Thyroid gland (tissue), 4 donors: ENCODE data around the gene LINC01488. TPM values are rescaled to one million over a fixed set of nuclear protein-coding genes. Genes with fewer than 3 reads are reported as not detected.

Experiments
- DNase-seq, 2 donors: peaks; one replicate each; pipeline ENCODE4 v3.0.0-alpha.2; 2019
- H3K27ac ChIP-seq, 3 donors: fragments of 200-600 bp; sonication (generic); 1 replicate in 2 of 3; 2 replicates in 1 of 3; pipeline ENCODE4 v1.5.1; 2016 to 2019; ENCODE audit warnings: mild to moderate bottlenecking in 1 of 3, moderate library complexity in 1 of 3
- H3K27me3 ChIP-seq: fragments of 200-600 bp; sonication (generic); one replicate; pipeline ENCODE4 v1.5.1; 2019
- H3K36me3 ChIP-seq, 2 donors: fragments of 200-600 bp; sonication (generic); one replicate each; pipeline ENCODE4 v1.5.1; 2016 to 2019
- H3K4me1 ChIP-seq, 2 donors: fragments of 200-600 bp; sonication (generic); one replicate each; pipeline ENCODE4 v1.5.1; 2017 to 2019
- H3K4me3 ChIP-seq, 3 donors: fragments of 200-600 bp; sonication (generic); replicated peaks in 1 of 3; 1 replicate in 2 of 3; 2 replicates in 1 of 3; pipeline ENCODE4 v1.5.1; 2016; ENCODE audit warnings: mild to moderate bottlenecking in 1 of 3
- H3K9me3 ChIP-seq: fragments of 200-600 bp; sonication (generic); one replicate; pipeline ENCODE4 v1.5.1; 2017
- CTCF ChIP-seq, 6 experiments: fragments of 200-600 bp in 3 of 6; fragments of 450-650 bp in 3 of 6; sonication (generic) in 3 of 6; IDR thresholded peaks; one replicate each; pipeline ENCODE4 v1.5.1; 2016 to 2019; ENCODE audit warnings: antibody characterized with exemption in 6 of 6, mild to moderate bottlenecking in 2 of 6, inconsistent platforms in 1 of 6, moderate library complexity in 1 of 6
- POLR2A ChIP-seq, 2 donors: fragments of 450-650 bp; IDR thresholded peaks; one replicate each; pipeline ENCODE4 v1.6.1; 2017; ENCODE audit warnings: antibody characterized with exemption in 2 of 2, mild to moderate bottlenecking in 2 of 2, moderate library complexity in 1 of 2
- WGBS, 2 donors: methylation state at CpG; one replicate each; pipeline ENCODE4 v1.1.5; 2017; 5-methylcytosine and 5-hydroxymethylcytosine counted together
- intact Hi-C: fragments of 100-400 bp; cut with DNase I; formaldehyde crosslinking; loops from one replicate; pipeline ENCODE4 v1.15.1; 2023
- total RNA-seq, 4 donors: library from RNA; depleted of rRNA; stranded (reverse); fragments of >200 nt; gene quantifications; one replicate each; pipeline ENCODE4 v1.2.3, GENCODE V29; 2016

Gene LINC01488
- total RNA-seq, 4 donors from 2014 or later, result not detected

DNA sequence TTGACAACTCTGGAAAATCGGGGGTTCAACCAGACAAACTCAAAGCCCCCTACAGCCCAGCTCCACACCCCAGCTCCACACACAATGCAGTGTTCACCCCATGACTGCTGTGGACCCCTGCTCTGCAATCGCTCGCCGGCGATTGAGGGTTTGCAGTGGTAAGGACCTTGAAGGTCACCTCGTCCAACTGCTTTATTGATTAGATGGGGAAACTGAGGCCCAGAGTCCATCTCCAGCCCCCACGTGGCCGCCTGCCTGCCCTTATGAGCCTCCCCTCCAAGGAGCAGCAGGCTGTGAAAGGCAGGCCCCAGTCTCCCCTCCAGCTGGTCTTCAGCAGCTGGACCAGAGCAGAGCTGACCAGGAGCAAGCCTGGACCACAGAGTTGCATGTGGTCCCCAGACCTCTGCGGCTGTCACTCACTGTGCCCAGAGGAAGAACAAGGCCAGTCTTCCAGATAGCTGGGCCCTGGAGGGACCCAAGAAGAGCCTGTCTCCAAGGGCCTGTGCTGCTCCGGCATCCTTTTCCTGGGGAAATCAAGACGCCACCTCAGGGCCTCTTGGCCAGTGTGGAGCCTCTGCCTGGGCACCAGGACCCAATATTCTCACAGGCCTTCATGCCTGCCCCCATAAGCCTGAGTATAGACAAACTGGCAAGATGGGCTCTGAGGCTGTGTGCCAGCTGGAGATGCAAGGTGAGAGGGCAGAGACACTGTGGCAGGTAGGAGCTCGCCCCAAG, 8.8 kb upstream of the LINC01488 start:
- intact Hi-C loops, result no loop called here
- no peak overlapping the region for H3K27ac ChIP-seq
- no peak overlapping the region for H3K4me3 ChIP-seq
- H3K9me3 ChIP-seq, result no peaks in the 10 kb centered on the region
- H3K4me1 ChIP-seq, result no peaks in the 10 kb centered on the region
- H3K36me3 ChIP-seq, result no peaks in the 10 kb centered on the region
- no peaks in the 10 kb centered on the region for H3K27me3 ChIP-seq
- no peak for DNase-seq
- no peak for TF ChIP-seq POLR2A (IDR thresholded peaks at IDR 0.05)
- TF ChIP-seq CTCF (IDR thresholded peaks at IDR 0.05), result no peak
- WGBS, 2 donors, result 92 to 96% methylated on average over 8 to 9 of the region's 12 CpGs

- no peak for DNase-seq
- H3K36me3 ChIP-seq, result no peaks in the 10 kb centered on the region
- WGBS, 2 donors, result 96% methylated on average over 3 to 5 of the region's 5 CpGs
- TF ChIP-seq POLR2A (IDR thresholded peaks at IDR 0.05) (no peak), CTCF (IDR thresholded peaks at IDR 0.05) (no peak)
- H3K4me1 ChIP-seq, result no peaks in the 10 kb centered on the region
- intact Hi-C loops, result no loop called here
- no peaks in the 10 kb centered on the region for H3K9me3 ChIP-seq
- no peak overlapping the region for H3K4me3 ChIP-seq
- no peak overlapping the region for H3K27ac ChIP-seq
- no peaks in the 10 kb centered on the region for H3K27me3 ChIP-seq
Observed at GRCh38 chr11:69473276-69473845, 8.1 kb upstream of the LINC01488 start.

GRCh38 chr11:69474736-69475135, 6.7 kb upstream of the LINC01488 start:
- WGBS, 2 donors, result 93 to 96% methylated on average over 9 of the region's 9 CpGs
- no peak overlapping the region for H3K4me3 ChIP-seq
- TF ChIP-seq CTCF (IDR thresholded peaks at IDR 0.05), result no peak
- TF ChIP-seq POLR2A (IDR thresholded peaks at IDR 0.05), result no peak

GRCh38 chr11:69475141-69475865, 6.2 kb upstream of the LINC01488 start:
- no peak overlapping the region for H3K4me3 ChIP-seq
- no peaks in the 10 kb centered on the region for H3K27me3 ChIP-seq
- TF ChIP-seq POLR2A (IDR thresholded peaks at IDR 0.05) (no peak), CTCF (IDR thresholded peaks at IDR 0.05) (no peak)
- peaks cover 0 to 2% of the 10 kb centered on the region in 2 donors for H3K4me1 ChIP-seq
- intact Hi-C loops, result no loop called here
- H3K36me3 ChIP-seq, result no peaks in the 10 kb centered on the region
- no peak overlapping the region for H3K27ac ChIP-seq
- WGBS, 2 donors, result 94% methylated on average over 16 to 18 of the region's 19 CpGs
- no peak for DNase-seq
- no peaks in the 10 kb centered on the region for H3K9me3 ChIP-seq

More at GRCh38 chr11:69474736-69475135, 6.7 kb upstream of the LINC01488 start:
- Histone ChIP-seq H3K4me1 (no peaks in the 10 kb centered on the region), H3K9me3 (no peaks in the 10 kb centered on the region), H3K27me3 (no peaks in the 10 kb centered on the region), H3K27ac (no peak overlapping the region), H3K36me3 (no peaks in the 10 kb centered on the region)
- no peak for DNase-seq
- intact Hi-C loops, result no loop called here
